ENCODE results near the gene MYO9A. TPM values are rescaled to one million over a fixed set of nuclear protein-coding genes. Genes with fewer than 3 reads are reported as not detected.

Gene MYO9A
- total RNA-seq, 2 donors from 2014 or later: 34.9 to 36.4 TPM

DNA sequence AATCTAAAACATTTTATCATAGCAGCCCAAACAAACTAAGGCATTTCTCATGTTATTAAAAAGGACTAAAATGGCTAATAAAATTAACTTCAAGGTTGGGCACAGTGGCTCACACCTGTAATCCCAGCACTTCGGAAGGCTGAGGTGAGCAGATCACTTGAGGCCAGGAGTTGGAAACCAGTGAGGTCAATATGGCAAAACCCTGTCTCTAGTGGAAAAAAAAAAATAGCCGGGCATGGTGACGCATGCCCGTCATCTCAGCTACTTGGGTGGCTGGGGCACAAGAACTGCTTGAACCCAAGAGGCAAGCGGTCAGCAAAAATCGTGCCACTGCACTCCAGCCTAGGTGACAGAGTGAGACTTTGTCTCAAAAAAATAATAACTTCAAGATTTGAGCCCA, 197.4 kb downstream of the MYO9A start:
- no peak overlapping the region for H3K4me3 ChIP-seq (ENCODE audit: low read length)
- Mint-ChIP-seq H3K27ac (no peak overlapping the region), H3K4me1 (peaks cover 2% of the 10 kb centered on the region), H3K27me3 (ENCODE audit: insufficient read depth) (no peaks in the 10 kb centered on the region), H3K36me3 (ENCODE audit: low read depth) (no peaks in the 10 kb centered on the region), H3K9me3 (no peaks in the 10 kb centered on the region), H3K4me3 (no peak overlapping the region)
- no peak overlapping the region for H3K9ac ChIP-seq (ENCODE audit: extremely low read depth, low read length, poor library complexity, severe bottlenecking)
- no peak overlapping the region for H3K27ac ChIP-seq (ENCODE audit: low read depth, low read length)
- H3K9me3 ChIP-seq (ENCODE audit: control insufficient read depth, low read length): no peaks in the 10 kb centered on the region
- H3K36me3 ChIP-seq (ENCODE audit: control insufficient read depth, insufficient read depth, low read length): peaks cover 3% of the 10 kb centered on the region
- DNase-seq: no peak
- TF ChIP-seq, protein P1, sequence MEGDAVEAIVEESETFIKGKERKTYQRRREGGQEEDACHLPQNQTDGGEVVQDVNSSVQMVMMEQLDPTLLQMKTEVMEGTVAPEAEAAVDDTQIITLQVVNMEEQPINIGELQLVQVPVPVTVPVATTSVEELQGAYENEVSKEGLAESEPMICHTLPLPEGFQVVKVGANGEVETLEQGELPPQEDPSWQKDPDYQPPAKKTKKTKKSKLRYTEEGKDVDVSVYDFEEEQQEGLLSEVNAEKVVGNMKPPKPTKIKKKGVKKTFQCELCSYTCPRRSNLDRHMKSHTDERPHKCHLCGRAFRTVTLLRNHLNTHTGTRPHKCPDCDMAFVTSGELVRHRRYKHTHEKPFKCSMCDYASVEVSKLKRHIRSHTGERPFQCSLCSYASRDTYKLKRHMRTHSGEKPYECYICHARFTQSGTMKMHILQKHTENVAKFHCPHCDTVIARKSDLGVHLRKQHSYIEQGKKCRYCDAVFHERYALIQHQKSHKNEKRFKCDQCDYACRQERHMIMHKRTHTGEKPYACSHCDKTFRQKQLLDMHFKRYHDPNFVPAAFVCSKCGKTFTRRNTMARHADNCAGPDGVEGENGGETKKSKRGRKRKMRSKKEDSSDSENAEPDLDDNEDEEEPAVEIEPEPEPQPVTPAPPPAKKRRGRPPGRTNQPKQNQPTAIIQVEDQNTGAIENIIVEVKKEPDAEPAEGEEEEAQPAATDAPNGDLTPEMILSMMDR (conservative IDR thresholded peaks at IDR 0.05): no peak
- 95 to 97% methylated on average over 6 of the region's 6 CpGs for WGBS, 2 experiments (ENCODE audit: insufficient coverage in 1 of 2, insufficient read length in 1 of 2)
- no peaks in the 10 kb centered on the region for H3K27me3 ChIP-seq (ENCODE audit: control insufficient read depth, insufficient read depth, low read length, poor library complexity, severe bottlenecking)
- H3K4me1 ChIP-seq (ENCODE audit: control insufficient read depth, insufficient read depth, low read length): no peaks in the 10 kb centered on the region

DNA sequence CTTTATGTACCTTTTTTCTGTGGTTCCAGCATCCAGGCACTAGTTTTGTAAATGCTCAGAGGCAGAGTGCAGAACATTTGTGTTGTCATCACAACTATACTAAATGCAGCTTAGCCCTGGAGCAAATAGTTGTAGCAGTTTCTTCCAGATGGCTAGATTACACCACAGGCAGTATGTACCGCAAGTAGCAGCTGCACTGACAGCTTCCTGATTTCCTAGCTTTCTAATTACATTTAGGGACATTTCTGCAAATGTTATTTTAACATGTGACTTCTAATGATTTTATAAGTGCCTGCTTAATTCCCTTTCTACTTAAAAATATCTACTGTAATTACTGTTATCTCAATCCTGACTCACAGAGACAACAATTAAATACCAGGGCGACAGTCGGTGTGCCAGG, 201.1 kb downstream of the MYO9A start:
- peaks cover 2% of the 10 kb centered on the region for H3K36me3 Mint-ChIP-seq (ENCODE audit: low read depth)
- H3K27ac Mint-ChIP-seq: no peak overlapping the region
- Histone ChIP-seq H3K9me3 (ENCODE audit: control insufficient read depth, low read length) (no peaks in the 10 kb centered on the region), H3K9ac (ENCODE audit: extremely low read depth, low read length, poor library complexity, severe bottlenecking) (no peak overlapping the region), H3K27me3 (ENCODE audit: control insufficient read depth, insufficient read depth, low read length, poor library complexity, severe bottlenecking) (no peaks in the 10 kb centered on the region), H3K27ac (ENCODE audit: low read depth, low read length) (no peak overlapping the region), H3K36me3 (ENCODE audit: control insufficient read depth, insufficient read depth, low read length) (peaks cover 3% of the 10 kb centered on the region), H3K4me1 (ENCODE audit: control insufficient read depth, insufficient read depth, low read length) (no peaks in the 10 kb centered on the region), H3K4me3 (ENCODE audit: low read length) (no peak overlapping the region)
- H3K9me3 Mint-ChIP-seq: no peaks in the 10 kb centered on the region
- TF ChIP-seq, protein P1 (conservative IDR thresholded peaks at IDR 0.05): no peak
- H3K27me3 Mint-ChIP-seq (ENCODE audit: insufficient read depth): no peaks in the 10 kb centered on the region
- H3K4me1 Mint-ChIP-seq: peaks cover 2% of the 10 kb centered on the region
- no peak for DNase-seq
- no peak overlapping the region for H3K4me3 Mint-ChIP-seq
- WGBS, 2 experiments (ENCODE audit: insufficient coverage in 1 of 2, insufficient read length in 1 of 2): 81 to 89% methylated on average over 3 of the region's 3 CpGs

DNA sequence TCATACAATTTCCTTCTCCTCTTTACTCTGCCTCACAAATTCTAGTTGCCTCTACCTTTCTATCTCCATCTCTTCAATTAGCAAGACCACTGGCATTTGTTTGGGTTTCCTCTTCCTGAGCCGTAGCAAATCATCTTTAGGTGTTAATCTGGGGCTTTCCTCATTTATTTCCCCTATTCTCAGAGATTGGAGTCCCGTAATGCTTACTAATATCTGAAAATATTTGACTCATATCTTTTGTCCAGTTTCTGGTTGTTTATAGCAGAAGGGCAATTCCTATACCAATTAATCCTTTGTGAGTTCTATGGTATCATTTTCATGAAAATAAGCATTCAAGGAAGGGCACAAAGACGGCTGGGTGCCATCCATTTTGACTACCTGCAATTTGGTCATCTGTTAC, 203.9 kb downstream of the MYO9A start:
- Histone ChIP-seq H3K27me3 (ENCODE audit: control insufficient read depth, insufficient read depth, low read length, poor library complexity, severe bottlenecking) (no peaks in the 10 kb centered on the region), H3K4me3 (ENCODE audit: low read length) (no peak overlapping the region), H3K27ac (ENCODE audit: low read depth, low read length) (no peak overlapping the region), H3K9me3 (ENCODE audit: control insufficient read depth, low read length) (no peaks in the 10 kb centered on the region), H3K4me1 (ENCODE audit: control insufficient read depth, insufficient read depth, low read length) (no peaks in the 10 kb centered on the region), H3K36me3 (ENCODE audit: control insufficient read depth, insufficient read depth, low read length) (peaks cover 8% of the 10 kb centered on the region), H3K9ac (ENCODE audit: extremely low read depth, low read length, poor library complexity, severe bottlenecking) (no peak overlapping the region)
- TF ChIP-seq, protein P1 (conservative IDR thresholded peaks at IDR 0.05): no peak
- 95 to 100% methylated on average over 1 to 3 of the region's 3 CpGs for WGBS, 2 experiments (ENCODE audit: insufficient coverage in 1 of 2, insufficient read length in 1 of 2)
- DNase-seq: no peak
- Mint-ChIP-seq H3K27ac (no peak overlapping the region), H3K36me3 (ENCODE audit: low read depth) (peaks cover 2% of the 10 kb centered on the region), H3K4me3 (no peak overlapping the region), H3K9me3 (no peaks in the 10 kb centered on the region), H3K27me3 (ENCODE audit: insufficient read depth) (no peaks in the 10 kb centered on the region), H3K4me1 (peaks cover 2% of the 10 kb centered on the region)

All from endodermal cell (in vitro differentiated cells).